Spleen (tissue), 7 donors: ENCODE data around the gene SPATA31A1.
"Not testable (repeated sequence)": the region's sequence is repeated elsewhere in the genome, so short reads cannot be mapped to it uniquely, and the experiment has no call there.

ENCODE experiments used
- CTCF ChIP-seq, 11 experiments: fragments of 200-600 bp in 7 of 11; fragments of 450-650 bp in 4 of 11; sonication (generic) in 4 of 11; IDR thresholded peaks in 8 of 11; conservative IDR thresholded peaks in 3 of 11; 1 replicate in 7 of 11; 2 replicates in 4 of 11; pipeline versions ENCODE4 v1.4.0 to v1.8.0; 2016 to 2021; ENCODE audit warnings: antibody characterized with exemption in 11 of 11, inconsistent platforms in 4 of 11, mild to moderate bottlenecking in 1 of 11
- POLR2A ChIP-seq, 3 donors: fragments of 450-650 bp; IDR thresholded peaks; one replicate each; pipeline ENCODE4 v1.5.1; 2017; ENCODE audit warnings: antibody characterized with exemption in 3 of 3, mild to moderate bottlenecking in 1 of 3
- POLR2AphosphoS5 ChIP-seq, 3 donors: sonication (generic); formaldehyde crosslinking; IDR thresholded peaks; one replicate each; pipeline ENCODE4 v1.5.1; 2017; ENCODE audit warnings: antibody characterized with exemption in 3 of 3
- donor health status: DM: no; HTN: no; CAD: no; lungs with moderate emphysema.
- donor health status: DM: no; HTN: no; CAD: no.
- donor health status: DM: no; HTN: no; CAD: no.

GRCh38 chr9:39355369-39355768 lies at the start of gene SPATA31A1:
- not testable (repeated sequence) for TF ChIP-seq CTCF (IDR thresholded peaks at IDR 0.05 in 8 of 11, conservative IDR thresholded peaks at IDR 0.05 in 3 of 11); POLR2AphosphoS5 (IDR thresholded peaks at IDR 0.05); POLR2A (IDR thresholded peaks at IDR 0.05)
